H1 (cell line): Measurements from ENCODE around the gene MDFIC. TPM values are rescaled to one million over a fixed set of nuclear protein-coding genes. Genes with fewer than 3 reads are reported as not detected.

Experiments used
- CHD7 ChIP-seq: fragments of 300-600 bp; sonication (generic); IDR thresholded peaks from 2 replicates; pipeline ENCODE4 v1.7.1; 2012; ENCODE audit warnings: low read length, moderate library complexity, mild to moderate bottlenecking, inconsistent platforms; ENCODE audit not compliant: insufficient replicate concordance
- GABPA ChIP-seq: IDR thresholded peaks from 2 replicates; pipeline ENCODE4 v1.6.1; 2011; ENCODE audit warnings: mild to moderate bottlenecking, low read length, moderate library complexity, borderline replicate concordance; ENCODE audit not compliant: insufficient read depth
- KDM1A ChIP-seq: fragments of 200-600, 300-600 bp; sonication (generic); IDR thresholded peaks from 2 replicates; pipeline ENCODE4 v1.7.1; 2016; ENCODE audit warnings: mild to moderate bottlenecking, low read length, borderline replicate concordance
- KDM5A ChIP-seq: fragments of 200-600 bp; IDR thresholded peaks from 2 replicates; pipeline ENCODE4 v1.7.1; 2012; ENCODE audit warnings: mild to moderate bottlenecking, low read length, inconsistent platforms, mixed read lengths
- MAX ChIP-seq: IDR thresholded peaks from 2 replicates; pipeline ENCODE4 v1.6.1; 2012; ENCODE audit warnings: inconsistent platforms
- NANOG ChIP-seq: IDR thresholded peaks from 2 replicates; pipeline ENCODE4 v1.6.1; 2011; ENCODE audit warnings: low read length, low read depth, mild to moderate bottlenecking, inconsistent platforms; ENCODE audit not compliant: insufficient read depth, poor library complexity, severe bottlenecking
- RFX5 ChIP-seq: IDR thresholded peaks from 2 replicates; pipeline ENCODE4 v1.6.1; 2011; ENCODE audit warnings: low read depth, low read length, improper control_type of control experiment, borderline replicate concordance
- SP4 ChIP-seq: IDR thresholded peaks from 2 replicates; pipeline ENCODE4 v1.6.1; 2012; ENCODE audit warnings: low read length, inconsistent platforms
- USF2 ChIP-seq: IDR thresholded peaks from 2 replicates; pipeline ENCODE4 v1.6.1; 2011; ENCODE audit warnings: low read length, improper control_type of control experiment
- polyA plus RNA-seq, 7 experiments: library from polyadenylated mRNA; depleted of rRNA in 3 of 7; stranded (reverse) in 5 of 7; unstranded in 2 of 7; fragments of >200 nt in 5 of 7; fragments of 200-250 nt in 2 of 7; gene quantifications; 1 replicate in 5 of 7; 2 replicates in 1 of 7; 4 replicates in 1 of 7; pipeline versions ENCODE4 v1.2.1 to v1.2.3, GENCODE V29; 2011 to 2013; ENCODE audit warnings: missing spikeins in 2 of 7, mixed read lengths in 2 of 7
- total RNA-seq: library from RNA; stranded (reverse); fragmentation: NEBNext Ultra II Directional; extraction: Animal tissue kit (Norgen Biotek cat#: 25700); gene quantifications from 2 replicates; pipeline ENCODE4 v1.2.1, GENCODE V29; 2021

The MDFIC gene
- total and polyA plus RNA-seq, 2 of the 8 experiments (the other 6 are each of a cell fraction or from before 2014, with no cell fraction given) = 2.3 to 11.4 TPM

- TF ChIP-seq CHD7 = no peak
- no peak for TF ChIP-seq KDM1A
- TF ChIP-seq SP4 = no peak
- no peak for TF ChIP-seq GABPA
- no peak for TF ChIP-seq USF2
- TF ChIP-seq KDM5A = no peak
- TF ChIP-seq MAX = no peak
- TF ChIP-seq NANOG = no peak
- TF ChIP-seq RFX5 = no peak
Observed at GRCh38 chr7:114953724-114954123, 31.8 kb downstream of the MDFIC start (continued).
